Liver (tissue), 9 donors: Measurements from ENCODE around the gene KCTD2. TPM values are rescaled to one million over a fixed set of nuclear protein-coding genes. Genes with fewer than 3 reads are reported as not detected.

Experiments used
- DNase-seq: peaks from one replicate; pipeline ENCODE4 v3.0.0-alpha.2; 2017; ENCODE audit warnings: low spot score
- H3K27ac ChIP-seq, 2 donors: one replicate each; pipeline ENCODE4 v1.7.0; 2013; ENCODE audit warnings: inconsistent platforms in 2 of 2, low read length in 2 of 2, control low read depth in 1 of 2, low read depth in 1 of 2, mild to moderate bottlenecking in 1 of 2
- H3K27me3 ChIP-seq, 4 donors: one replicate each; pipeline versions ENCODE4 v1.6.1 to v1.7.0; 2013; ENCODE audit warnings: low read length in 3 of 4, inconsistent platforms in 1 of 4, mild to moderate bottlenecking in 1 of 4, moderate library complexity in 1 of 4; ENCODE audit not compliant: control insufficient read depth in 4 of 4, insufficient read depth in 4 of 4
- H3K36me3 ChIP-seq, 4 donors: one replicate each; pipeline versions ENCODE4 v1.6.1 to v1.7.0; 2013; ENCODE audit warnings: low read length in 3 of 4, mild to moderate bottlenecking in 3 of 4, low read depth in 1 of 4, moderate library complexity in 1 of 4; ENCODE audit not compliant: control insufficient read depth in 4 of 4, insufficient read depth in 3 of 4
- H3K4me1 ChIP-seq, 4 donors: one replicate each; pipeline versions ENCODE4 v1.6.1 to v1.7.0; 2013; ENCODE audit warnings: low read length in 3 of 4, mild to moderate bottlenecking in 3 of 4, moderate library complexity in 1 of 4; ENCODE audit not compliant: control insufficient read depth in 4 of 4, insufficient read depth in 4 of 4
- H3K4me3 ChIP-seq, 3 donors: one replicate each; pipeline versions ENCODE4 v1.6.1 to v1.7.0; 2013; ENCODE audit warnings: low read length in 3 of 3, control low read depth in 1 of 3, low read depth in 1 of 3, mild to moderate bottlenecking in 1 of 3
- H3K9ac ChIP-seq, 2 donors: one replicate each; pipeline ENCODE4 v1.7.0; 2013; ENCODE audit warnings: low read length in 2 of 2, mild to moderate bottlenecking in 2 of 2, moderate library complexity in 2 of 2, control low read depth in 1 of 2, low read depth in 1 of 2
- H3K9me3 ChIP-seq, 4 donors: one replicate each; pipeline versions ENCODE4 v1.6.1 to v1.7.0; 2013; ENCODE audit warnings: low read length in 3 of 4; ENCODE audit not compliant: control insufficient read depth in 4 of 4
- ATF3 ChIP-seq: IDR thresholded peaks from 2 replicates; pipeline ENCODE4 v1.6.1; 2016; ENCODE audit warnings: antibody characterized with exemption
- EGR1 ChIP-seq, 2 donors: IDR thresholded peaks; 2 replicates each; pipeline ENCODE4 v1.6.1; 2016 to 2018; ENCODE audit warnings: antibody characterized with exemption in 2 of 2, low read depth in 2 of 2
- FOXA1 ChIP-seq: IDR thresholded peaks from 2 replicates; pipeline ENCODE4 v1.6.1; 2016; ENCODE audit warnings: antibody characterized with exemption
- FOXA2 ChIP-seq: IDR thresholded peaks from 2 replicates; pipeline ENCODE4 v1.6.1; 2016; ENCODE audit warnings: antibody characterized with exemption
- GABPA ChIP-seq, 2 donors: IDR thresholded peaks in 1 of 2; conservative IDR thresholded peaks in 1 of 2; 2 replicates each; pipeline ENCODE4 v1.6.1; 2016; ENCODE audit warnings: antibody characterized with exemption in 2 of 2, mild to moderate bottlenecking in 1 of 2, moderate library complexity in 1 of 2
- HNF4A ChIP-seq, 2 donors: conservative IDR thresholded peaks; 2 replicates each; pipeline ENCODE4 v1.6.1; 2016; ENCODE audit warnings: antibody characterized with exemption in 2 of 2, mild to moderate bottlenecking in 2 of 2
- HNF4G ChIP-seq: IDR thresholded peaks from 2 replicates; pipeline ENCODE4 v1.6.1; 2016; ENCODE audit warnings: antibody characterized with exemption
- JUND ChIP-seq, 2 donors: IDR thresholded peaks; 2 replicates each; pipeline ENCODE4 v1.6.1; 2016; ENCODE audit warnings: antibody characterized with exemption in 2 of 2
- MAX ChIP-seq: IDR thresholded peaks from 2 replicates; pipeline ENCODE4 v1.6.1; 2016; ENCODE audit warnings: antibody characterized with exemption
- NR2F2 ChIP-seq: IDR thresholded peaks from 2 replicates; pipeline ENCODE4 v1.6.1; 2016; ENCODE audit warnings: antibody characterized with exemption
- RAD21 ChIP-seq, 2 donors: IDR thresholded peaks; 2 replicates each; pipeline ENCODE4 v1.6.1; 2016; ENCODE audit warnings: antibody characterized with exemption in 2 of 2, mild to moderate bottlenecking in 2 of 2
- REST ChIP-seq: IDR thresholded peaks from 2 replicates; pipeline ENCODE4 v1.6.1; 2016; ENCODE audit warnings: antibody characterized with exemption, mild to moderate bottlenecking
- RXRA ChIP-seq, 2 donors: IDR thresholded peaks; 2 replicates each; pipeline ENCODE4 v1.6.1; 2017 to 2018; ENCODE audit warnings: antibody characterized with exemption in 2 of 2, mild to moderate bottlenecking in 1 of 2
- SP1 ChIP-seq: IDR thresholded peaks from 2 replicates; pipeline ENCODE4 v1.6.1; 2018; ENCODE audit warnings: antibody characterized with exemption, mild to moderate bottlenecking
- TAF1 ChIP-seq: conservative IDR thresholded peaks from 2 replicates; pipeline ENCODE4 v1.6.1; 2016; ENCODE audit warnings: antibody characterized with exemption, mild to moderate bottlenecking
- YY1 ChIP-seq: IDR thresholded peaks from 2 replicates; pipeline ENCODE4 v1.6.1; 2016; ENCODE audit warnings: antibody characterized with exemption, mild to moderate bottlenecking
- WGBS: extraction: QIAGEN DNeasy Blood & Tissue Kit; methylation state at CpG from one replicate; pipeline ENCODE4 v1.1.7; 2013; 5-methylcytosine and 5-hydroxymethylcytosine counted together
- polyA plus RNA-seq, 2 donors: library from polyadenylated mRNA; stranded (reverse) in 1 of 2; unstranded in 1 of 2; fragments of 200-250 nt in 1 of 2; fragments of >200 nt in 1 of 2; fragmentation: Nextera tagmentation in 1 of 2; extraction: Ambion mirVana in 1 of 2; gene quantifications; one replicate each; pipeline versions ENCODE4 v1.2.1 to v1.2.3, GENCODE V29; 2013 to 2015
- total RNA-seq, 2 donors: library from RNA; depleted of rRNA; stranded (reverse); fragments of >200 nt; gene quantifications; one replicate each; pipeline ENCODE4 v1.2.3, GENCODE V29; 2014
- TF ChIP-seq, protein P1 (sequence below): fragments of 150-350 bp; IDR thresholded peaks from 2 replicates; pipeline ENCODE4 v1.5.1; 2017; ENCODE audit warnings: improper control_type of control experiment, low read depth, low read length; ENCODE audit not compliant: missing input control
- TF ChIP-seq, protein P2 (sequence below): IDR thresholded peaks from 2 replicates; pipeline ENCODE4 v1.6.1; 2016; ENCODE audit warnings: antibody characterized with exemption
- donor health status: healthy.
- donor health status: healthy.
- donor health status: healthy.
- donor health status: healthy.
- donor health status: healthy.

The KCTD2 gene
- total and polyA plus RNA-seq, 4 donors = 2.4 to 8.2 (median 6.4) TPM

DNA sequence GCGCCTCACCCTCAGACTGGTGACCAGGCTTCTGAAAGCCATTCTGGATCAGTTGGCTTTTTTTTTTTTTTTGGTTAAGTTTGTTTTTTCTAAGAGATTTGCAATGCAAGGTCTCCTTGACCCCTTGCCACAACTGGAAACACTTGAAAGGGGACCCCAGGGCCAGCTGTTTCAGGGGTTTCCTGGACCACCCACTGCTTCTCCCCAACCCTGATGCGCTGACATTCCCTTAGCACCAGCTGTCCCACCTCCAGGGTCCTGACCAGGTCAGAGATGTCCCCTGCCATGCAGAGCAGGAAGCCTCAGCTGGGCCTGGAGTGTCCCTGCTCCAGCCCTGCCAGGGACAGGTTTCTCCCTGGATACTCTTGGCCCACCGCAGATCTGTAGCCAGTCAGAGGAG, 42.7 kb upstream of the KCTD2 start:
- H3K4me3 ChIP-seq = no peak overlapping the region
- no peaks in the 10 kb centered on the region for H3K27me3 ChIP-seq
- TF ChIP-seq MAX (no peak), FOXA1 (no peak), HNF4A (conservative IDR thresholded peaks at IDR 0.05) (no peak), TAF1 (no peak), NR2F2 (no peak), SP1 (no peak), FOXA2 (no peak), REST (no peak), ATF3 (no peak), GABPA (IDR thresholded peaks at IDR 0.05 in 1 of 2, conservative IDR thresholded peaks at IDR 0.05 in 1 of 2) (no peak), JUND (IDR thresholded peaks at IDR 0.05) (no peak), HNF4G (no peak), EGR1 (IDR thresholded peaks at IDR 0.05; ENCODE audit: low read depth in 2 of 2) (no peak), RAD21 (IDR thresholded peaks at IDR 0.05) (no peak), YY1 (no peak), RXRA (IDR thresholded peaks at IDR 0.05) (no peak)
- TF ChIP-seq, protein P1, sequence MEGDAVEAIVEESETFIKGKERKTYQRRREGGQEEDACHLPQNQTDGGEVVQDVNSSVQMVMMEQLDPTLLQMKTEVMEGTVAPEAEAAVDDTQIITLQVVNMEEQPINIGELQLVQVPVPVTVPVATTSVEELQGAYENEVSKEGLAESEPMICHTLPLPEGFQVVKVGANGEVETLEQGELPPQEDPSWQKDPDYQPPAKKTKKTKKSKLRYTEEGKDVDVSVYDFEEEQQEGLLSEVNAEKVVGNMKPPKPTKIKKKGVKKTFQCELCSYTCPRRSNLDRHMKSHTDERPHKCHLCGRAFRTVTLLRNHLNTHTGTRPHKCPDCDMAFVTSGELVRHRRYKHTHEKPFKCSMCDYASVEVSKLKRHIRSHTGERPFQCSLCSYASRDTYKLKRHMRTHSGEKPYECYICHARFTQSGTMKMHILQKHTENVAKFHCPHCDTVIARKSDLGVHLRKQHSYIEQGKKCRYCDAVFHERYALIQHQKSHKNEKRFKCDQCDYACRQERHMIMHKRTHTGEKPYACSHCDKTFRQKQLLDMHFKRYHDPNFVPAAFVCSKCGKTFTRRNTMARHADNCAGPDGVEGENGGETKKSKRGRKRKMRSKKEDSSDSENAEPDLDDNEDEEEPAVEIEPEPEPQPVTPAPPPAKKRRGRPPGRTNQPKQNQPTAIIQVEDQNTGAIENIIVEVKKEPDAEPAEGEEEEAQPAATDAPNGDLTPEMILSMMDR = no peak
- TF ChIP-seq, protein P2, sequence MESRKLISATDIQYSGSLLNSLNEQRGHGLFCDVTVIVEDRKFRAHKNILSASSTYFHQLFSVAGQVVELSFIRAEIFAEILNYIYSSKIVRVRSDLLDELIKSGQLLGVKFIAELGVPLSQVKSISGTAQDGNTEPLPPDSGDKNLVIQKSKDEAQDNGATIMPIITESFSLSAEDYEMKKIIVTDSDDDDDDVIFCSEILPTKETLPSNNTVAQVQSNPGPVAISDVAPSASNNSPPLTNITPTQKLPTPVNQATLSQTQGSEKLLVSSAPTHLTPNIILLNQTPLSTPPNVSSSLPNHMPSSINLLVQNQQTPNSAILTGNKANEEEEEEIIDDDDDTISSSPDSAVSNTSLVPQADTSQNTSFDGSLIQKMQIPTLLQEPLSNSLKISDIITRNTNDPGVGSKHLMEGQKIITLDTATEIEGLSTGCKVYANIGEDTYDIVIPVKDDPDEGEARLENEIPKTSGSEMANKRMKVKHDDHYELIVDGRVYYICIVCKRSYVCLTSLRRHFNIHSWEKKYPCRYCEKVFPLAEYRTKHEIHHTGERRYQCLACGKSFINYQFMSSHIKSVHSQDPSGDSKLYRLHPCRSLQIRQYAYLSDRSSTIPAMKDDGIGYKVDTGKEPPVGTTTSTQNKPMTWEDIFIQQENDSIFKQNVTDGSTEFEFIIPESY = no peak
- H3K36me3 ChIP-seq = no peaks in the 10 kb centered on the region
- H3K27ac ChIP-seq = no peak overlapping the region
- no peaks in the 10 kb centered on the region for H3K4me1 ChIP-seq
- no peak for DNase-seq
- WGBS = 92% methylated on average over 3 of the region's 3 CpGs
- no peak overlapping the region for H3K9ac ChIP-seq
- no peaks in the 10 kb centered on the region for H3K9me3 ChIP-seq
